NCI-H2196 treated with DMSO at 0.1 percent for 48 hours (cell line): ENCODE measurements around the gene SHROOM3.
"Not testable (repeated sequence)": the region's sequence is repeated elsewhere in the genome, so short reads cannot be mapped to it uniquely, and the experiment has no call there.

Experiments used
- DNase-seq: peaks from one replicate; lab custom pipeline; 2025; ENCODE audit not compliant: unreplicated experiment; lab: John Stamatoyannopoulos, UW

SHROOM3 gene

GRCh38 chr4:76434901-76435527, at the start of gene SHROOM3:
TSS of gene SHROOM3 (plus strand) at chr4:76435229. CDS start at chr4:76436053, 824 bp downstream.
- no peak for DNase-seq

- DNase-seq: no peak
These were observed 49.1 kb upstream of the SHROOM3 start for GRCh38 chr4:76385974-76386373.

GRCh38 chr4:76386566-76387305, 48.3 kb upstream of the SHROOM3 start:
- no peak for DNase-seq

- DNase-seq: no peak
These were observed 46.7 kb upstream of the SHROOM3 start for GRCh38 chr4:76388160-76388908.

GRCh38 chr4:76401654-76402053, 33.4 kb upstream of the SHROOM3 start:
- DNase-seq: no peak

- DNase-seq: no peak
These were observed 28.9 kb upstream of the SHROOM3 start for GRCh38 chr4:76406081-76406480.

GRCh38 chr4:76407440-76408119, 27.4 kb upstream of the SHROOM3 start:
- DNase-seq: no peak

- no peak for DNase-seq
These were observed 24.4 kb upstream of the SHROOM3 start for GRCh38 chr4:76410636-76411035.

- DNase-seq: no peak
These were observed 14.8 kb upstream of the SHROOM3 start for GRCh38 chr4:76420188-76420761.

GRCh38 chr4:76420762-76421581, 14.1 kb upstream of the SHROOM3 start, which contains the start of gene CCDC158:
TSS of gene CCDC158 (minus strand) at chr4:76421141. CDS start at chr4:76403207, 17,934 bp downstream.
- DNase-seq: no peak

GRCh38 chr4:76423159-76423558, 11.9 kb upstream of the SHROOM3 start:
- DNase-seq: not testable (repeated sequence)

GRCh38 chr4:76426272-76426671, 8.8 kb upstream of the SHROOM3 start:
- no peak for DNase-seq

- DNase-seq: no peak
These were observed 5.4 kb upstream of the SHROOM3 start for GRCh38 chr4:76429636-76430035.

GRCh38 chr4:76430519-76431388, 4.3 kb upstream of the SHROOM3 start:
- DNase-seq: no peak

- no peak for DNase-seq
These were observed 695 bp downstream of the SHROOM3 start for GRCh38 chr4:76435528-76436319.

GRCh38 chr4:76439491-76439890, 4.5 kb downstream of the SHROOM3 start:
- DNase-seq: no peak

GRCh38 chr4:76441881-76442280, 6.9 kb downstream of the SHROOM3 start:
- no peak for DNase-seq

GRCh38 chr4:76442807-76443206, 7.8 kb downstream of the SHROOM3 start:
- no peak for DNase-seq
